SK-N-SH treated with all-trans-retinoic acid at 6 μM for 48 hours (cell line): ENCODE results near the gene RNFT1.

ENCODE experiments used
- ATAC-seq: fragments of 200-7000 bp; cut with Tn5 transposase; 3 replicates; pipeline ENCODE4 v1.9.1; 2020; ENCODE audit warnings: mild to moderate bottlenecking, moderate library complexity
- CSDC2 ChIP-seq: fragments of 250-450 bp; sonication (Bioruptor Pico); IDR thresholded peaks from 2 replicates; pipeline ENCODE4 v1.5.0; 2020; ENCODE audit warnings: mild to moderate bottlenecking, moderate library complexity
- ESRRG ChIP-seq: fragments of 250-450 bp; sonication (Bioruptor Pico); IDR thresholded peaks from 2 replicates; pipeline ENCODE4 v1.6.1; 2021; ENCODE audit warnings: mild to moderate bottlenecking
- GLIS3 ChIP-seq: fragments of 250-450 bp; sonication (Bioruptor Pico); IDR thresholded peaks from 2 replicates; pipeline ENCODE4 v1.5.0; 2020; ENCODE audit warnings: mild to moderate bottlenecking, moderate library complexity
- ISL1 ChIP-seq: fragments of 250-450 bp; sonication (Bioruptor Pico); IDR thresholded peaks from 2 replicates; pipeline ENCODE4 v2.1.2; 2022; ENCODE audit warnings: mild to moderate bottlenecking, moderate library complexity
- OSR1 ChIP-seq: fragments of 250-450 bp; sonication (Bioruptor Pico); IDR thresholded peaks from 2 replicates; pipeline ENCODE4 v1.8.0; 2022; ENCODE audit warnings: moderate library complexity, mild to moderate bottlenecking, inconsistent platforms
- PPARA ChIP-seq: fragments of 250-450 bp; sonication (Bioruptor Pico); IDR thresholded peaks from 2 replicates; pipeline ENCODE4 v1.5.0; 2020; ENCODE audit warnings: mild to moderate bottlenecking, borderline replicate concordance
- RARB ChIP-seq: fragments of 250-450 bp; sonication (Bioruptor Pico); IDR thresholded peaks from 2 replicates; pipeline ENCODE4 v1.8.0; 2021; ENCODE audit warnings: mild to moderate bottlenecking, moderate library complexity
- SNAI2 ChIP-seq: fragments of 250-450 bp; sonication (Bioruptor Pico); IDR thresholded peaks from 2 replicates; pipeline ENCODE4 v1.5.0; 2020; ENCODE audit warnings: mild to moderate bottlenecking, moderate library complexity
- TCF4 ChIP-seq: fragments of 250-450 bp; sonication (Bioruptor Pico); IDR thresholded peaks from 2 replicates; pipeline ENCODE4 v1.8.0; 2021; ENCODE audit warnings: mild to moderate bottlenecking, moderate library complexity, borderline replicate concordance
- TOX ChIP-seq: fragments of 250-450 bp; sonication (Bioruptor Pico); IDR thresholded peaks from 2 replicates; pipeline ENCODE4 v1.8.0; 2021; ENCODE audit warnings: mild to moderate bottlenecking, moderate library complexity, borderline replicate concordance
- ZC3H10 ChIP-seq: fragments of 250-450 bp; sonication (Bioruptor Pico); IDR thresholded peaks from 2 replicates; pipeline ENCODE4 v1.5.1; 2021; ENCODE audit warnings: mild to moderate bottlenecking, moderate library complexity
- ZFP3 ChIP-seq: fragments of 250-450 bp; sonication (Bioruptor Pico); IDR thresholded peaks from 2 replicates; pipeline ENCODE4 v1.5.0; 2020; ENCODE audit warnings: mild to moderate bottlenecking, moderate library complexity
- ZFP30 ChIP-seq: fragments of 450-650 bp; formaldehyde crosslinking; IDR thresholded peaks from 2 replicates; pipeline ENCODE4 v1.5.0; 2022; ENCODE audit warnings: mild to moderate bottlenecking, moderate library complexity
- ZNF565 ChIP-seq: fragments of 450-650 bp; formaldehyde crosslinking; conservative IDR thresholded peaks from 2 replicates; pipeline ENCODE4 v1.5.0; 2020; ENCODE audit warnings: low read depth, mild to moderate bottlenecking, moderate library complexity
- ZNF70 ChIP-seq: fragments of 450-650 bp; formaldehyde crosslinking; IDR thresholded peaks from 2 replicates; pipeline ENCODE4 v1.5.0; 2020; ENCODE audit warnings: mild to moderate bottlenecking, moderate library complexity
- ZNF8 ChIP-seq: fragments of 450-650 bp; formaldehyde crosslinking; IDR thresholded peaks from 2 replicates; pipeline ENCODE4 v1.5.0; 2020; ENCODE audit warnings: mild to moderate bottlenecking, moderate library complexity
- TF ChIP-seq, protein P1 (sequence below): fragments of 250-450 bp; sonication (Bioruptor Pico); IDR thresholded peaks from 2 replicates; pipeline ENCODE4 v1.5.0; 2020; ENCODE audit warnings: mild to moderate bottlenecking, moderate library complexity
- TF ChIP-seq, protein P2 (sequence below): fragments of 250-450 bp; sonication (Bioruptor Pico); IDR thresholded peaks from 2 replicates; pipeline ENCODE4 v1.8.0; 2020; ENCODE audit warnings: mild to moderate bottlenecking, moderate library complexity, borderline replicate concordance
- TF ChIP-seq, protein P3 (sequence below): fragments of 250-450 bp; sonication (Bioruptor Pico); IDR thresholded peaks from 2 replicates; pipeline ENCODE4 v1.5.1; 2020; ENCODE audit warnings: low read depth, mild to moderate bottlenecking, moderate library complexity
- TF ChIP-seq, protein P4 (sequence below): fragments of 250-450 bp; sonication (Bioruptor Pico); IDR thresholded peaks from 2 replicates; pipeline ENCODE4 v1.8.0; 2021; ENCODE audit warnings: low read depth, mild to moderate bottlenecking, moderate library complexity, borderline replicate concordance
- TF ChIP-seq, protein P5 (sequence below): fragments of 250-450 bp; sonication (Bioruptor Pico); IDR thresholded peaks from 2 replicates; pipeline ENCODE4 v1.5.1; 2021; ENCODE audit warnings: mild to moderate bottlenecking, moderate library complexity

RNFT1 gene

DNA sequence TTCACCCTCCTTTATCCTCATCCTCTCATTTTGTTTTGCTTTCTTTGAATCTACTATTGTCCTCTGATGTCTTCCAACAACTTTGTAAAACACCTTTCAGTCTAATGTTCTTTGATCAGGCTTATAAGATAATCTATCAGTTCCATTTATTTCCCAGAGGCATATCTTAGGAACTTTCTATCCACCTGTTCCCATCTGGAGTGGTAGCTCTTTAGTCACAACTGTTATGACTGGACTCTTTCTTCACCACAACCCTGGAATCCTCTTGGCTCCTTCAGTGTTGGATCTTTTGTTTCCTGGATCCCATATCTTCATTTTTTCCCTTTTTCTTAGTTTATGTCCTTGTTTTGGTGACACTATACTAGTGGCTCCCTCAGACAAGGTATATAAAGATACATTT lies 48.1 kb downstream of the RNFT1 start:
- TF ChIP-seq ZFP3 (CRISPR knock-in tag) (no peak), ZNF565 (CRISPR knock-in tag) (no peak), PPARA (CRISPR knock-in tag) (no peak), TCF4 (CRISPR knock-in tag) (no peak), SNAI2 (CRISPR knock-in tag) (no peak), ZNF70 (CRISPR knock-in tag) (no peak), OSR1 (CRISPR knock-in tag) (no peak), CSDC2 (CRISPR knock-in tag) (no peak)
- TF ChIP-seq, protein P1, sequence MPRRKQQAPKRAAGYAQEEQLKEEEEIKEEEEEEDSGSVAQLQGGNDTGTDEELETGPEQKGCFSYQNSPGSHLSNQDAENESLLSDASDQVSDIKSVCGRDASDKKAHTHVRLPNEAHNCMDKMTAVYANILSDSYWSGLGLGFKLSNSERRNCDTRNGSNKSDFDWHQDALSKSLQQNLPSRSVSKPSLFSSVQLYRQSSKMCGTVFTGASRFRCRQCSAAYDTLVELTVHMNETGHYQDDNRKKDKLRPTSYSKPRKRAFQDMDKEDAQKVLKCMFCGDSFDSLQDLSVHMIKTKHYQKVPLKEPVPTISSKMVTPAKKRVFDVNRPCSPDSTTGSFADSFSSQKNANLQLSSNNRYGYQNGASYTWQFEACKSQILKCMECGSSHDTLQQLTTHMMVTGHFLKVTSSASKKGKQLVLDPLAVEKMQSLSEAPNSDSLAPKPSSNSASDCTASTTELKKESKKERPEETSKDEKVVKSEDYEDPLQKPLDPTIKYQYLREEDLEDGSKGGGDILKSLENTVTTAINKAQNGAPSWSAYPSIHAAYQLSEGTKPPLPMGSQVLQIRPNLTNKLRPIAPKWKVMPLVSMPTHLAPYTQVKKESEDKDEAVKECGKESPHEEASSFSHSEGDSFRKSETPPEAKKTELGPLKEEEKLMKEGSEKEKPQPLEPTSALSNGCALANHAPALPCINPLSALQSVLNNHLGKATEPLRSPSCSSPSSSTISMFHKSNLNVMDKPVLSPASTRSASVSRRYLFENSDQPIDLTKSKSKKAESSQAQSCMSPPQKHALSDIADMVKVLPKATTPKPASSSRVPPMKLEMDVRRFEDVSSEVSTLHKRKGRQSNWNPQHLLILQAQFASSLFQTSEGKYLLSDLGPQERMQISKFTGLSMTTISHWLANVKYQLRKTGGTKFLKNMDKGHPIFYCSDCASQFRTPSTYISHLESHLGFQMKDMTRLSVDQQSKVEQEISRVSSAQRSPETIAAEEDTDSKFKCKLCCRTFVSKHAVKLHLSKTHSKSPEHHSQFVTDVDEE (CRISPR knock-in tag), result no peak
- TF ChIP-seq, protein P2, sequence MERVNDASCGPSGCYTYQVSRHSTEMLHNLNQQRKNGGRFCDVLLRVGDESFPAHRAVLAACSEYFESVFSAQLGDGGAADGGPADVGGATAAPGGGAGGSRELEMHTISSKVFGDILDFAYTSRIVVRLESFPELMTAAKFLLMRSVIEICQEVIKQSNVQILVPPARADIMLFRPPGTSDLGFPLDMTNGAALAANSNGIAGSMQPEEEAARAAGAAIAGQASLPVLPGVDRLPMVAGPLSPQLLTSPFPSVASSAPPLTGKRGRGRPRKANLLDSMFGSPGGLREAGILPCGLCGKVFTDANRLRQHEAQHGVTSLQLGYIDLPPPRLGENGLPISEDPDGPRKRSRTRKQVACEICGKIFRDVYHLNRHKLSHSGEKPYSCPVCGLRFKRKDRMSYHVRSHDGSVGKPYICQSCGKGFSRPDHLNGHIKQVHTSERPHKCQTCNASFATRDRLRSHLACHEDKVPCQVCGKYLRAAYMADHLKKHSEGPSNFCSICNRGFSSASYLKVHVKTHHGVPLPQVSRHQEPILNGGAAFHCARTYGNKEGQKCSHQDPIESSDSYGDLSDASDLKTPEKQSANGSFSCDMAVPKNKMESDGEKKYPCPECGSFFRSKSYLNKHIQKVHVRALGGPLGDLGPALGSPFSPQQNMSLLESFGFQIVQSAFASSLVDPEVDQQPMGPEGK (CRISPR knock-in tag), result no peak
- TF ChIP-seq, protein P3, sequence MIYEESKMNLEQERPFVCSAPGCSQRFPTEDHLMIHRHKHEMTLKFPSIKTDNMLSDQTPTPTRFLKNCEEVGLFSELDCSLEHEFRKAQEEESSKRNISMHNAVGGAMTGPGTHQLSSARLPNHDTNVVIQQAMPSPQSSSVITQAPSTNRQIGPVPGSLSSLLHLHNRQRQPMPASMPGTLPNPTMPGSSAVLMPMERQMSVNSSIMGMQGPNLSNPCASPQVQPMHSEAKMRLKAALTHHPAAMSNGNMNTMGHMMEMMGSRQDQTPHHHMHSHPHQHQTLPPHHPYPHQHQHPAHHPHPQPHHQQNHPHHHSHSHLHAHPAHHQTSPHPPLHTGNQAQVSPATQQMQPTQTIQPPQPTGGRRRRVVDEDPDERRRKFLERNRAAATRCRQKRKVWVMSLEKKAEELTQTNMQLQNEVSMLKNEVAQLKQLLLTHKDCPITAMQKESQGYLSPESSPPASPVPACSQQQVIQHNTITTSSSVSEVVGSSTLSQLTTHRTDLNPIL (CRISPR knock-in tag), result no peak
- no peak for ATAC-seq

DNA sequence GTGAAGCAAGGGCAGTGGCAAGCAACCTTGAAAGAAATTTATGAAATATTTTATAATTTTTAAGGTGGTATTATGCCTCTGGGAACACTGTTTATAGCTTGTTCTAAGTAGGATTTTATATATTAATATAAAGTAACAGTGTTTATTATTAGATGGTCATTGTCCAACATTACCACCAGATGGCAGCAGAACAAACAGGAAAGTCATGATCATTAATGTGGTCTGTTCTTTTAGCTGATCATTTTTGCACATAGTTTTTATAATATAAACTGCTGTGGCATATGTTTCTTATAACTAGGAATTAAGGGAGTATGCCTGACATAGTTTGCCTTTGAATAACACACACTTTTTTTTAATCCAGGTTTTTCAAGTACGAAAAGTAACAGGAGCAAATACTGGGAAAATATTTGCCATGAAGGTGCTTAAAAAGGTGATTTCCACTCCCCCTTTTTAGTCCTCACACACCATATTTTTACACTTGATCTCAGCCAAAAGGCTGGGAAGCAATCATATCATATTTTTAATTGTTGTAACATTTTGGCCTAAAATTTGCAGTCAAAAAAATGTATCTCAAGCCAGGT lies 50.2 kb downstream of the RNFT1 start:
- TF ChIP-seq ZNF565 (CRISPR knock-in tag) (no peak), ISL1 (no peak), CSDC2 (CRISPR knock-in tag) (no peak), ZC3H10 (CRISPR knock-in tag) (no peak), TOX (CRISPR knock-in tag) (no peak), ESRRG (CRISPR knock-in tag) (no peak), TCF4 (CRISPR knock-in tag) (no peak), OSR1 (CRISPR knock-in tag) (no peak), PPARA (CRISPR knock-in tag) (no peak), GLIS3 (no peak), RARB (no peak), ZFP3 (CRISPR knock-in tag) (no peak), ZFP30 (CRISPR knock-in tag) (no peak), SNAI2 (CRISPR knock-in tag) (no peak), ZNF8 (CRISPR knock-in tag) (no peak), ZNF70 (CRISPR knock-in tag) (no peak)
- TF ChIP-seq, protein P3 (CRISPR knock-in tag), result no peak
- TF ChIP-seq, protein P4, sequence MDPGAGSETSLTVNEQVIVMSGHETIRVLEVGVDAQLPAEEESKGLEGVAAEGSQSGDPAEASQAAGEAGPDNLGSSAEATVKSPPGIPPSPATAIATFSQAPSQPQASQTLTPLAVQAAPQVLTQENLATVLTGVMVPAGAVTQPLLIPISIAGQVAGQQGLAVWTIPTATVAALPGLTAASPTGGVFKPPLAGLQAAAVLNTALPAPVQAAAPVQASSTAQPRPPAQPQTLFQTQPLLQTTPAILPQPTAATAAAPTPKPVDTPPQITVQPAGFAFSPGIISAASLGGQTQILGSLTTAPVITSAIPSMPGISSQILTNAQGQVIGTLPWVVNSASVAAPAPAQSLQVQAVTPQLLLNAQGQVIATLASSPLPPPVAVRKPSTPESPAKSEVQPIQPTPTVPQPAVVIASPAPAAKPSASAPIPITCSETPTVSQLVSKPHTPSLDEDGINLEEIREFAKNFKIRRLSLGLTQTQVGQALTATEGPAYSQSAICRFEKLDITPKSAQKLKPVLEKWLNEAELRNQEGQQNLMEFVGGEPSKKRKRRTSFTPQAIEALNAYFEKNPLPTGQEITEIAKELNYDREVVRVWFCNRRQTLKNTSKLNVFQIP (CRISPR knock-in tag), result no peak
- TF ChIP-seq, protein P5, sequence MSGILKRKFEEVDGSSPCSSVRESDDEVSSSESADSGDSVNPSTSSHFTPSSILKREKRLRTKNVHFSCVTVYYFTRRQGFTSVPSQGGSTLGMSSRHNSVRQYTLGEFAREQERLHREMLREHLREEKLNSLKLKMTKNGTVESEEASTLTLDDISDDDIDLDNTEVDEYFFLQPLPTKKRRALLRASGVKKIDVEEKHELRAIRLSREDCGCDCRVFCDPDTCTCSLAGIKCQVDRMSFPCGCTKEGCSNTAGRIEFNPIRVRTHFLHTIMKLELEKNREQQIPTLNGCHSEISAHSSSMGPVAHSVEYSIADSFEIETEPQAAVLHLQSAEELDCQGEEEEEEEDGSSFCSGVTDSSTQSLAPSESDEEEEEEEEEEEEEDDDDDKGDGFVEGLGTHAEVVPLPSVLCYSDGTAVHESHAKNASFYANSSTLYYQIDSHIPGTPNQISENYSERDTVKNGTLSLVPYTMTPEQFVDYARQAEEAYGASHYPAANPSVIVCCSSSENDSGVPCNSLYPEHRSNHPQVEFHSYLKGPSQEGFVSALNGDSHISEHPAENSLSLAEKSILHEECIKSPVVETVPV, result no peak
- TF ChIP-seq, protein P1 (CRISPR knock-in tag), result no peak
- peak; percentile 86 for ATAC-seq
